Raji (cell line): ENCODE results near the gene USPL1.

Experiments
- POLR2A ChIP-seq: IDR thresholded peaks from 2 replicates; pipeline ENCODE4 v1.6.1; 2011; ENCODE audit warnings: low read depth, low read length, control low read depth; ENCODE audit not compliant: insufficient read depth

USPL1 gene

DNA sequence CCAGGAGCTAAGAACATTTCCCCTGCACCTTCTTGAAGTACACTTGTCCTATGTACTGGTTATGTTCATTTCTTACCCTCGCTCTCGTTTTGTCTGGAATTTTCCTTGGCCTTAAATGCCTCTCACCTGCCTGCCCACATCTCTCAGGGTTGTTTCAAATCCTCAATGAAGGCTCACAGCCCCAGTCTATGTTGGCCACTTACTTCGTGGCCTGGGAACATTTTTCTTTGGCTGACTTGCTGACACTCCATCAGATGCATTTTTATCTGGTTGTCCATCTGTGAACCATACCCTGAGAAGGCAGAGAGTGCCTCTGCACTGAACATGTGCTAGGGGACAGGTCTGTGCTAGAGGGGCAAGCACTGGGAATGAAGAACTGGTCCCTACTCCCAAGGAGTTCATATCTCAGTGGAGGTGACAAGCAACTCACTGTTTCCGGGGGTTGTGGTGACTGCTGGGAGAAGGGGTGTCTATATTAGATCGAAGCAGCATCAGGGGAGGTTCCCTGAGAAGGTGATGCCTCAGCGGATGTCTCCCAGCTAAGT, 53.6 kb downstream of the USPL1 start:
- no peak for TF ChIP-seq POLR2A

- peak; percentile 68 for TF ChIP-seq POLR2A
Observed at GRCh38 chr13:30673669-30674521, 56.2 kb downstream of the USPL1 start.

- no peak for TF ChIP-seq POLR2A
Observed at GRCh38 chr13:30675717-30676116, 58.0 kb downstream of the USPL1 start.

GRCh38 chr13:30676672-30677071, 59.0 kb downstream of the USPL1 start:
- TF ChIP-seq POLR2A, result no peak

GRCh38 chr13:30679483-30680330, 62.0 kb downstream of the USPL1 start:
- no peak for TF ChIP-seq POLR2A

DNA sequence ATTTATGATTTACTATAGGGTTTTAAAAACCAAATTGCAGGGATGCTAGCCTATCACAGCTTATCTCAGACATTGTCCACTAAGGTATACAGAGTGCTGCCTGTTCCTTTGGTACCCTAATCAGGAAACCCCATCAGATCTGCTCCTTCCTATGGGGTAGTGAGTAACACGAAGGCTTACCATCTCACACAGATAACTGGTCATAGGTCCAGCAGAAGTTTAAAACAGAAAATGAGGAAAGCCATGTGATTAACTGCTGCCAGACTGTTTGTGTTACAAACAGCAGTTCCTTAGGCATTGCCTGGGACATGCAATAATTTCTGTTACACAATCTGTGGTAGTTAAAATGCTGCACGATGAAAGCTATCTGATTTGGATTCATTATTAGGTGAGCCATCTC, 64.1 kb downstream of the USPL1 start:
- TF ChIP-seq POLR2A, result no peak

DNA sequence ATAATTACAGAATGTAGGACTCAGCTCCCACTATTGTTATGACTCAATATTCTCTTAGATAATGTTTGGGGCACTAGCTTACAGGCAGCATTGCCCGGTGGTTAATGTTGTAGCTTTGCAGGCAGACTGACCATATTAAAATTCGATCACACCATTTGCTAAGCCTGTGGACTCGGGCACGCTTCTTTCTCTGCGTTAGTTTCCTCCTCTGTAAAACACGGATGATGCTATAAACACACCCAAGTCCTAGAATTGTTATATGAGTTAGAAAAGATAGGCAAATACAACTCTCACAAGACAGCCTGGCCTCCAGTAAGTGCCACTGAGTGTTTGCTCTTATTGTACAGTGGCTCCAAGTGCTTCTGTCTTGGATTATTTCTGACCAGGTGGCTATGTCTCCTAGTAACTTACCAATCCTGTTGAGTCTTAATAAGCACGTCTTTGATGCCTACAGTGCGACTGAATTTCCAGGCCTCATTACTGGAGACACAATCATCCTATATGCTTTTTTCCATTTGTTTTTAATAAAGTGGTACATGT, 67.7 kb downstream of the USPL1 start:
- no peak for TF ChIP-seq POLR2A

GRCh38 chr13:30685987-30686386, 68.3 kb downstream of the USPL1 start:
- no peak for TF ChIP-seq POLR2A

GRCh38 chr13:30687601-30688000, 69.9 kb downstream of the USPL1 start:
- no peak for TF ChIP-seq POLR2A

- no peak for TF ChIP-seq POLR2A
Observed at GRCh38 chr13:30689752-30690151, 72.0 kb downstream of the USPL1 start.

GRCh38 chr13:30690282-30691188, 72.8 kb downstream of the USPL1 start:
- TF ChIP-seq POLR2A, result no peak

- no peak for TF ChIP-seq POLR2A
Observed at GRCh38 chr13:30692113-30692512, 74.4 kb downstream of the USPL1 start.

DNA sequence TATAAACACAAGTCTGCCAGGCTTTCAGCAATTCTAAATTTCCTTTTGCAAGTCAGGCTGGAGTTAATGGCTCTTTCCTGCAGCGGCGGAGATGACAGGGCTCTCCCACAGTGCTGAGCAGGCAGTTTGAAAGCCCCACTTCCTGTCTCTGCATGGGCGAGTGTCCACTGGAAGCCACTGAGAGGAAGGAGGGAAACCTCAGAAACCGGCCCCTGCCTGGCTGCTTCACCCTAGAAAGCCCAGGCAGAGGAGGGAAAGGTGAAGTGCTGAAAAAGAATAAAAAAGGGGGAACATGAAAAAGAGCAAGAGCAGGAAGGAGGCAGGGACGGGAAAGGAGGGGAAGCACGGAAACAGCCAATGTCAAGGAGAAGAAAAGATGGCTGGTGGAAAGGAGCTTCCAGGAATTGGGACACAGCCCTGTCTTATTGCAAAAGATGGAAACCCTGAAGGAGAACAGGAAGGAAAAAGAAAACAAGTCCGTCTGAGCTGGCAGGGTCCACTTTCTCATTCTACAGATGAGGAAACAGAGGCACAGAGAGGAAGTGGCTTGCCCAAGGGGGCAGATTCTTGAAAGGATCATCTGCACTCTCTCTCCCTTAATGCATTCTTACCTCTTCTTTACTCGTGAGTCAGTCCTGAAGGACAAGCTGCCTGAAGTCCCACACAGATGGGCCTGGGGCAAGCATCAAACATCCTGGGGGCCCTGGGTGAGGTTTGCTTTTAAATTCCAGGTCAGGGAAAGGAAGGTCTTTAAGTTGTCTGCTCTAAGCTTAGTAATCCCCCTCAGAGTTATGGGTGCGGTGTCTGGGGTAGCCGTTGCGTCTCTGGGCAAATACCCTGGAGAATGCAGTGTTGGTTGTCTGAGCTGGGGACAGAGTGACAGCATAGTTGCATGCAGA, 78.8 kb downstream of the USPL1 start:
- TF ChIP-seq POLR2A, result no peak
